OCI-M1 (cell line): ENCODE results near the gene NPHP4.
"Not testable (repeated sequence)": the region's sequence is repeated elsewhere in the genome, so short reads cannot be mapped to it uniquely, and the experiment has no call there.

Experiments
- DNase-seq: peaks from one replicate; lab custom pipeline; 2025; lab: John Stamatoyannopoulos, UW

The NPHP4 gene

DNA sequence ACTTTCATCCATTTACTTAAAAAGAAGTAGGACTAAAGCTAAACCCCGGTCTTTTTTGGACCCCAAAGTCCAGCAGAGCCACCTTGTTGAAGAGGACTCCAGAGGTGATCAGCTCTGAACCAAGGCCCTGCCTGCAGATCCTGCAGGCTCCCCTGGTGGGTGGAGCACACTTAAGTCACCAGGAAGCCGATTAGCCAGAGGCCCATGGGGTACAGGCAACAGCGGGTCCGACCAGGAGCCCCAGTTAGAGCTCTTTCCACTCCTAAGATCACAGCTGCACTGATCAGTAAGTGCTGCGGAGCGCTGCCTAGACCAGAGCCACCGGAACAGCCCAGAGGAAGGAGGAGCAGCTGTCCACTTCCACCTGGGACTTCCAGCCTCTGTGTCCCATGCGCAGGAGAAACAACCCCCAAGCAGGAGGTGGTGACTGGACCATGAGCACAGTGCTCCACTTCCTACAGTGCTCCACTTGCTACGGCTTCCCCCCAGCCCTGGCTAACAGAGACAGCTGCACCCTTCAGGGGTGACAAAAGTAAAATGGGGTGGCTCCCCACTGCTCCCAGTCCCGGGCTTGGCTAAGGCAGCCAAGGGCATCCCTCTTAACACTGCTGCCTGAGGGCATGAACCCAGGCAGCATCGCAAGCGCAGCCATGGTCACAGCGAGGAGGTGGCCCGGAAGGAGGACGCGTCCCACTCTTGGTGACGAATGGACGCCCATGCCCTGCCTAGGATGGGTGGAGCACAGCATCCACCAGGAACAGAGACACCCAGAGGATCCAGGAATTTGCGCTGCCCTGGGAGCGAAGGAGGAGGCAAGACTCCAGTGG is 58.0 kb downstream of the NPHP4 start:
- DNase-seq = no peak

DNA sequence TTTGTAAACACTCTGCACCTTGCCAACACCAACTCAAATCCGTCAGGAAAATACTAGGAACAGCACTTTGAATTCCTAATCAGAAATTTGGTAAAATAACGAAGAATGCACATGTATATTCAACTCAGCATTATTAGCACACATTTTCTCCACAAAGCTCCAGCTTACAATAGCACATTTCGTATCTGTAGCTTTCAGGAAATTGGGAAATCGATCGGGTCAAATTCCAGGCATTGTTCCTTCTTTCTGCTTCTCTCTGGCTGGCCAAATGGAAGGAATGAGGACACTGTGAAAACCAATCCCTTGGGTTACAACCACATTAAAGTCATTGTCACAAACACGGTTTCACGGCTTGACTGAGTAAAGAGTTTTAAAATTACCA is 58.6 kb downstream of the NPHP4 start:
- no peak for DNase-seq

DNA sequence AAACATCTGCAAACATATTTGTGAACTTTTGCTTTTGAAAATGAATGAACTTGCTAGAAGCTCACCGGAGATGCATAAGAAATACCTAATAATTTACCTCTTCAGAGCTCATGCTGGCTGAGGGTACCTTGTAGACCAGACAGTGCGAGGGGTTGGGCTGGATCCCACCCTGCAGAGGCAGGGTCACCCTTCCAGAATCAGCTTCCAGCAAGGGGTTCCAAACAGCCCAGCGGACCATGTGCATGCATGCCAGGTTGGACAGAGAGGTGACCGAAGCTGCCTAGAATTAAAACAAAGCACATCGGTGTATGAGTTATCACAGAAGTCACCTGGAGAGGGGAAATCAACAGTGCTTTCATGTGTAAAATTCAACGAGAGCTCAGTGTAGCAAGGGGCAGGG is 59.2 kb downstream of the NPHP4 start:
- DNase-seq = no peak

DNA sequence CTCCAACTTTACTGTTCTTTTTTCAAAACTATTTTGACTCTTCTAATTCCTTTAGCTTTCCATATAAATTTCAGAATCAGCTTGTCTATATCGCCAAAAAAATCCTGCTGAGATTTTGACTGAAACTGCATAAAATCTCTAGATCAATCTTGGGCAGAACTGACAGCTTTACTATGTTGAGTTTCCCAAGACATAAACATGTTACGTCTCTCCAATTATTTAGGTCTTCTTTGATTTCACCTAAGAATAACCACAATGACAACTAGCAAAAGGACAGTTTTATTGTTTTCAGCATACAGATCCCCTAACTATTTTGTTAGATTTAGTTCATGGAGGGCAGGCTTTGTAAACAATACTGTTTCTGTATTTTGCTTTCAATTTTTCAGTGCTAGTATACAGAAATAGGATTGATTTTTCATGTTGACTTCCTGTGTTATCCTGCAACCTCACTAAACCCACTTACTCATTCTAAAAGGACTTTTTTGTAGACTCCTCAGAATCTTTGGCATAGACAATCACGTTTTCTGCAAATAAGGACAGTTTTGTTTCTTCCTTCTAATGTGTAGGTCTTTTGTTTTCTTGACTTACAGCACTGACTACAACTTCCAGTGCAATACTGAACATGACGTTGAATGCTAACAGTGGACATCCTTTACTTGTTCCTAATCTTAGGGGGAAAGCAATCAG is 63.4 kb downstream of the NPHP4 start:
- DNase-seq = no peak

DNA sequence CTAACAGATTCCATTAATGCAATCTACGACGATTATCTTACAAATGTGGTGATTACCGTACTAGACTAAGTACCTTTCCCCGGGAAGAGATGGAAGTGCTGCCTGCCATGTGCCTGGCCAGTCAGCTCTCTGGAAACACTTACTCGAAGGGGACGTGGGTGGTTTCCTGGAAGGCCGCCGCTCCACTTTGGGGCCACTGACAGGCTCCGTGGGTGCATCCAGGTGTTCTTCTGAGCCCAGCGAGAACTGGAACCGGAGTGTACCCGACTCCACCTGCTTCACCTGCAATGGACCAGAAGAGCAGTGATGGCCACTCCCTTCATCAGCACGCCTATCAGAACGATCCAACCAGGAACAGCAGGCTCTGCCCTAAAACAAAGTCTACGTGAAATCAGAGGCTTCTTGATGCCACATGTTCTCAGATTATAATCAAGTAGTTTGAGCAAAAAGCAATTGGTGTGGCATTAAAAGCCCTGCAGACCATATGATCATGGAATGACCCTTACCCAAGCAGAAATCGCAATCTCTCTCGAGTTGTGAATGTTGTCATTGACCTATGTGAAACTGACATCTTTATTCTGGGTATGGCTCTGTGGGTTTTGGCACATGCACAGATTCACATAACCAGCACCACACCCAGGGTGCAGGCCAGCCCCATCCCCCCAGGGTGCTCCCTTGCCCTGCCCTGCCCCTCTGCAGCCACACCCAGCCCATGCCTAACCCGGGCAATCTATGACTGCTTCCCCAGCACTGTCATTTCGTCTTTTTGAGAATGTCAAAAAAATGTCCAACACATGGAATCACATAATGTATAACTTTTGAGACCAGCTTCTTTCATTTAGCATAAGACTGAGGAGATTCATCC is 64.5 kb downstream of the NPHP4 start:
- DNase-seq = no peak

DNA sequence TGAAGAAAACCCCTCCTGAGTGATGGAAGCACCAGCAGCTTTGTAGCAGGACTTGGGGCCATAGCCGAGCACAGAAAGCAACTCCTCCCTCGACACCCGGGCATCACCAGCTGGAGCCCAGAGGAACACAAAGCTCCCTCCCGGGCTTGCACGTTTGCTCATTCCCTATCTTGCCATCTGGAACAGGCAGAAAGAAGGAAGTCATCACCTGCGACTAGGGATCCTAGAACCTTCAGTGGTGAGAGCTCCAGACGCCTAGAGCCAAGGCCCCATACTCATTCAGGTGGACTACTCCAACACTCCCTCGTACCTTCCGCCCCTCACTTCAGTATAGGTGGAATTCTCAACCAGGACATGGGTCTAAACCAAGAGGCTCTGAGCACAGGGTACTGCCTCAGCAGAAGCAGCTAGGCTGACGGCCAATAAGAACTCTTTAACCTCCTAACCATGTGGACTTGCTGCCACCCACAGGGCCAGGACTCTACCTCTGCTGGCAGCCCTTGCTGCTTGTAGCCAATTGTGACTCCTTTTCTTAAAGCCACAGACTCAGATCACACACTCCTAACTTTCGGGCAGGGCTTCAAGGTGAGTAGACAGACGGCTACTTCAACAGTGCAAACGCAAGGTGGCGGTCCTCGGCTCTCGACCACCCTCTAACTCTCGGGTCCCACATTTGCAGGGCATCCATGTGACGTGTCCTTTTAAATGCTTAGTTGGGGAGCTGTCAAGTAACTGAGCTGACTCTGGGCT is 65.4 kb downstream of the NPHP4 start:
- DNase-seq = no peak

DNA sequence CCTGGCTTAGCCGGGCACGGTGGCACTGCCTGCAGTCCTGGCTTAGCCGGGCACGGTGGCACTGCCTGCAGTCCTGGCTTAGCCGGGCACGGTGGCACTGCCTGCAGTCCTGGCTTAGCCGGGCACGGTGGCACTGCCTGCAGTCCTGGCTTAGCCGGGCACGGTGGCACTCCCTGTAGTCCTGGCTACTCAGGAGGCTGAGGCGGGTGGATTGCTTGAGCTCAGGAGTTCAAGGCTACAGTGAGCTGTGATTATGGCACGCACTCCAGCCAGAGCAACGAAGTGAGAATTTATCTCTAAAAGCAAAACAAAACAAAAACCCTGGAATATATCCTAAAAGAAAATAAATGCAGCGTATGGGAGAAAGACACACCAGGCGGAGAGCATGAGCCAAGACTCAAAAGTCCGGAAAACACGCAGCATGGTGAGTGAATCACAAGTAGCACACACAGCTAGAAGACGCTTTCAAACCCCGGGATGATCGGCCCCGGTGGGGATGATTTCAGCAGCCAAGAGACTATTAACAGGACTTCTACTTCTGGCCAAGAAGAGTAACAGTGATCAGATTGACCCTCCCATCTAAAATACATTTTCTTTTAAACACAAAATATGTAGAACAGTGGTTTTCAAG is 69.4 kb downstream of the NPHP4 start:
- DNase-seq = not testable (repeated sequence)

DNA sequence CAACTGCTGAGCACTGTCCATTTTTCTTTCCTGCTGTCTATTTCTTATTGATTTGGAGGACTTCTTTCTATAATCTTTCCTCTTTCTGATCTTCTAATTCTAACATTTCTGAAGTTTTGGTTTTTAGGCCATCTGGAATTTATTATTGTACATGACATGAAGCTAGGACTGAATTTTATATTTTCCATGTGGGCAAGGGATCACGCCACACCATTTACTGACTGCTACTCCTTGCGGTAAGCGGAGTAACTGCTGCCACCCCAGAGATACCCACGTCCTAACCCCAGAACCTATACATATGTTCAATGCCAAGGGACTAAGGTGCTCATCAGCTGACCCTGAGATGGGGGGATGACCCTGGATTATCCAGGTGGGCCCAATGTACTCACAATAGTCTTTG is 70.6 kb downstream of the NPHP4 start:
- DNase-seq = no peak

DNA sequence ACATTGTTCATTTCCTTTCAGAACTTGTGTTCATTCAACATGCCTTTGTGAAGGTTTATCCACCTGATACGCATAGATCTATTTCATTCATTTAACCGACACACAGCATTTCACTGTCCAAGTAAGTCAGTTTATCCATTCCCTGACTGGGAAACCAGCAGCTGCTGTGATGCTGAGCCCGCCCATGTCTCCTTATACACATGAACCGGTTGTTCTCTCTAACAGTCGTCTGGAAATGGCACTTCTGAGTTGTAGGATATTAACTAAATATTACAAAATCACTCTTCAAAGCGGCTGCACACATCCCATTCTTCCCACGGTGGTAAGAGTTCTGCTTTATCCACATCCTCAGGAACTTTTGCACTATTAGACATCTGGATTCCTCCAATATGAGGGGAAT is 71.1 kb downstream of the NPHP4 start:
- DNase-seq = no peak

DNA sequence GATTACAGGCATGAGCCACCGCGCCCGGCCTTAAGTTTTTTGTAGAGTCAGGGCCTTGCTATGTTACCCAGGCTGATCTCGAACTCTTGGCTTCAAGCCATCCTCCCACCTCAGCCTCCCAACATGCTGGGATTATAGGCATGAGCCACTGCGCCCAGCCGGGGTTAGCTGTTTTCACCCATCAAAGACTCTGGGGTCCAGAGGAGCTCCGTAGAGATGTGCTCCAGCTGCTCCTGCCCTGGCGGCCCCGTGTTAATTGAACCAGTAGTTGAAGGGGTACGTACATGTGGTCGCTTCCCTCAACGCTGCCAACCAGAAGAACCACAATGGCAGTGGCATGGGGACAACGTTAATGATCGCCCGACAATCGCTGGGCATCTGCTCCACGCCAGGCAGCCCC is 72.0 kb downstream of the NPHP4 start:
- no peak for DNase-seq

DNA sequence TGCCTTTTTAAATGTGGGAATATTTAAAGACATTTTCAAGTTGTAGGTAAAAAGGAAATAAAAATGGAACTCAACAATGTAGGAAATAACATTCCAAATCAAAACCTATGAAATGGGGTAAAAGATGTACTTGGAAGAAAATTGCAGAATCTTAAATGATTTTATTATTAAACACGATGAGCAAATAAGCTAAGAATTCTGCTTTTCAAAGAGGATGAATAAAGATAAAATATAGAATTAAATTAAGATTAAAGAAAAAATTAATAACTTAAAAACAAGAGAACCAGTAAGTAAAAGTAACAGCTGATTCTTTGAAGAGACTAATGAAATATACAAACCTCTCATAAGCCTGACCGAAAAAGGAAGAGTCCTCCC is 74.0 kb downstream of the NPHP4 start:
- DNase-seq = no peak

DNA sequence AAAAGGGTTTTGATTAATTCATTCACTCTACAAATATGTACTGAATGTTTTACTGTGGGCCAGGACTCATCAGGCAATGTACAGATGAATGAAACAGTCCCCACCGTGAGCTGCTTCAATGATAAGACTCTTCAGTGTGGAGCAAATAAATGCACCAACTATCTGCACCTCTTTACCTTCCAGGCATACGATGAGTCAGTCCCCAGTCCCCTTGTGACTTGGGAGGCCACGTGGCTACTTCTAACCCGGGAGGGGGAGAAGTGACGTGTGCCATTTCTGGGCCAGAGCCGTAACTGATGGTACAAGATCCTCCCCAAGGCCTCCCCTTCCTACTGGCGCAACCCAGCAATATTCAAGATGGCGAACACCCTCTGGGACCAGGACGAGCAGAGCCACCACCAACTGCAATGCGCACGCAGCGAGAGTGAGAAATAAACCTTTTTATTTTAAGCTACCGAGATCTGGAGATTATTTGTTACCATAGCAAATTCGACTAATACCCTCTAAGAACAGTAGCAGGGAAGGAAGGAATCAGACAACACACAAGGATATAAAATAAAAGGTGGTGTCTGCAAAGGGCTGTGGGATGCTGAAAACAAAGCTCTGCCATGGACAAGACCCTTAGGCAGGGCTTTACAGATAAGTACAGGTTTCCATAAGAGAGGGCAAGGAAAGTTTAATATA is 74.5 kb downstream of the NPHP4 start:
- DNase-seq = peak; percentile 2

DNA sequence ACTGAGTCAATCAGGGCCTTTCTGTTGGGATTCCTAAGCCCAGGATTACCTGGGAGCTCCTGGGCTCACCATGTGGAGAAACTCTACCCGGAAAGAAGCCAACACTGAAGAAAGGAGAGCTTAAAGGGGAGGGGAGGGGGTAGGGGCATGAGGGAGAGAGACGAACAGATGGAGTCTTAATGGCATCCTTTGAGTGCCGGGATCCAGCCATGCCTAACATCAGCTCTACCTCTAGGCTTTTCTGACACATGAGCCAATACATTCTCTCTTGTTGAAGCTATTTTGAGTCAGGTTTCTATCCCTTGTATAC is 75.0 kb downstream of the NPHP4 start:
- DNase-seq = no peak

DNA sequence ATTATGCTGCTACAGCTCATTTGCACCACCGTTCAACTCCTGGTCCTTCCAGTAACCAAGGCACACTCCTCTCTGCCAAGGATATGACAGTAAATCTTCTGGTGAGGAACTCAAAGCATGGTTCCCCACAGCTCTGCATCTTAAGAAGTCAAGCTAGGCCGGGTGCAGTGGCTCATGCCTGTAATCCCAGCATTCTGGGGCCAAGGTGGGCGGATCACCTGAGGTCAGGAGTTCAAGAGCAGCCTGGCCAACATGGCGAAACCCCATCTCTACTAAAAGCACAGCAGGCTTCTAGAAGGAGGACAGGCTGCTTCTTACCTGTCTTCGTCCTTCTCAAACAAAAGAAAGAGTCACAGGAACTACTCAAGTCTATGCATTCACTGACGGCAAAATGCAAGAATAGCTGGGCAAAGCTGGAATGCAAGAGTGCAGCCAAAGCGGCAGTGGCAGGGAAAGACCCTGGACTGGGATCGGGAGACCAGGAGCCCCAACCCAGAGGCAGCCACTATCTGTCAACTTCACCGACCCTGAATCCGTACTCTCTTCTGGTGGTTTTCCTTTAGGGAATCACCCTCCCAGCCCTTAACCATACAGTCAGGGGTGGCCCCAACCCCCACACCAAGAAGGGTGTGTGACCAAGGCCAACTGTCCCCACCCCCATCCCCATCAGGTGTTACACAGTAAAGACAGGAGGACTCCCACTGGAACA is 75.5 kb downstream of the NPHP4 start:
- DNase-seq = no peak

DNA sequence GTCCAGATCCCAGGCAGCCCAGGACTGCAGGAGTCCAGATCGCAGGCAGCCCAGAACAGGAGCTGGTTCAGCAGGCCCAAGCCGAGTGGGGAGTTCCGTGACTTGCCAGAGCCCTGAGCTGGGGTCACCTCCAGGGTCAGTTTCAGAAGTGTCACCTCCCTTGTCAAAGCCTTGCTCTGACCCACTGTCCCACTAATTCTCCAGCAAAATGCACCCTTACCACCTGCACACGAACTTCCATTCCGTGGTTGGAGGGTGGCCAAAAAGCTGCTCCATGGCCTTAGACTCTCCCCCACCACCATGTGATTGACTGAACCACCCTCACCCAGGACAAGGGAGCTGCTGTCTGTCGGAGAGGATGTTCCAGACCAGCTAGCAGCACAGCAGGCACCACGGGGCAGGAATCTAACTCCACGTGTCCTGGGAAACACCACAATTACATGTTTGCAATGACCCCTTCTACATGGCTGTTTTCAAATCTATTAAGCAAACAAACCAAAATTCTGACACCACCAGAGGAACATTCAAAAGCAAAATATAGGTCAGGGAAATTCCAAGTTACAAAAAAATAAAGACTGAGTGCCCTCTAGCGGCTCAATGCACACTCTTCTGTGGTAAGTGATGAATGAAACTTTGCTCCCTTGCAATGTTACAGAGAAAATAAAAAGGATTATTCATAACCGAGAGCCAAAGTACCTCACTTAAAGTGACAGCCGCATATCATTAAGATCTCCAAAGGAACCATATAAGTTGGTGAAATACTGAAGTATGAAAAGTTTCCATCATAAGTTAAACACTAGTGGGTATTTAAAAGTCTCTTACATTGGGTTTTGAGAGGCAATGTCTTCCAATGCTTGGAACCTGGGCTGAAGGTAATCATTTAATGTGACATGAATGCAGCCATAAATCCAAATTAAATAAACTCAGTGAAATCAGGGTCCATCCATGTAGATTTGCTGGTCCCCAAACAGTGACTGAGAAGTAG is 76.3 kb downstream of the NPHP4 start:
- peak; percentile 63 for DNase-seq

DNA sequence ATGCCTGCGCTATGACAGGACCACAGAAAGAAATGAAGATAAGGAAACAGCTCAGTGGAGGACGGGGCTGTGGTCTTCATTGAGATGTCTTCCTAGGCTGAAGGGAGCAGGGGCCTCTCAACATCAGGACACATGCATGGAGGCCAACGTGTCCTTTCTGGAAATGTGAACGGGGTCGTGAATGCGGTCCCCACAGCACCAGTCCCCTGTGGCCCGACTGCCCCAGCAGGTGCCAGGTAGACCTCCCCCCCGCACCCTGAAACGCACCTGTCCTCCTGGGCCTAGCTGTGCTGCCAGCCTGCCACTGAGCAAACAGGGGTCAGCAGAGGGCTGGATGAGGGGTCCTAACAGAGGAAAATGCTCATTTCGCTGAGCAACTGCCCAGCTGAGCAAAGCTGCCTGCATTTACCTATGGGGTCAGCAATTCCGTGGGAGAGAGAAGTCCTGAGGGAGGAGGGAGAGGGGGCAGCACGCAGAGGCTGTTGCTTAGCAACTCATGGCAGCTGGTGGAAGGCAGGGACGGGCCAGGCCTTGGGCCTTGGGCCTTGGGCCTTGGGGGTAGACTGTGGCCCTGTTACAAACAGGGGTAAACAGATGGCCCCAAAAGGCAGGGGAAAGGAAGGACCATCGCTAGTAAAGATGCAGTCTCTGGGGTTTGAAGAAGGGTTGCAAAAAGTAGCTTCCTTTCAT is 77.4 kb downstream of the NPHP4 start:
- no peak for DNase-seq

DNA sequence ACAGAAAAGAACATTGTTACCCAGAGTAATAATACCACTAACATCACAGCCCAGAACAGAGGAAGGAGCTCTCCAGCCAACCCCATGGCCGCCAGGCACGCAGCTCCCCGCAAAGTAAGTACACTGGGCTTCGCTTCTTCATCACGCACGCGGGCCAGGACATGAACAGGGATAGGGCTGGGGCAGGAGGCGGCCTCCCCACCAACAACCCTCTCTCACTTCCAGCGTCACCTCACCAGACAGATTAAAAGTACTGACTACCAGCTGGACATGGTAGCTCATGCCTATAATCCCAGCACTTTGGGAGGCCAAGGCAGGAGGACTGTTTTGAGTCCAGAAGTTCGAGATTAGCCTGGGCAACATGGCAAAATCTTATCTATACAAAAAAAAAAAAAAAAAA is 78.3 kb downstream of the NPHP4 start:
- DNase-seq = no peak

DNA sequence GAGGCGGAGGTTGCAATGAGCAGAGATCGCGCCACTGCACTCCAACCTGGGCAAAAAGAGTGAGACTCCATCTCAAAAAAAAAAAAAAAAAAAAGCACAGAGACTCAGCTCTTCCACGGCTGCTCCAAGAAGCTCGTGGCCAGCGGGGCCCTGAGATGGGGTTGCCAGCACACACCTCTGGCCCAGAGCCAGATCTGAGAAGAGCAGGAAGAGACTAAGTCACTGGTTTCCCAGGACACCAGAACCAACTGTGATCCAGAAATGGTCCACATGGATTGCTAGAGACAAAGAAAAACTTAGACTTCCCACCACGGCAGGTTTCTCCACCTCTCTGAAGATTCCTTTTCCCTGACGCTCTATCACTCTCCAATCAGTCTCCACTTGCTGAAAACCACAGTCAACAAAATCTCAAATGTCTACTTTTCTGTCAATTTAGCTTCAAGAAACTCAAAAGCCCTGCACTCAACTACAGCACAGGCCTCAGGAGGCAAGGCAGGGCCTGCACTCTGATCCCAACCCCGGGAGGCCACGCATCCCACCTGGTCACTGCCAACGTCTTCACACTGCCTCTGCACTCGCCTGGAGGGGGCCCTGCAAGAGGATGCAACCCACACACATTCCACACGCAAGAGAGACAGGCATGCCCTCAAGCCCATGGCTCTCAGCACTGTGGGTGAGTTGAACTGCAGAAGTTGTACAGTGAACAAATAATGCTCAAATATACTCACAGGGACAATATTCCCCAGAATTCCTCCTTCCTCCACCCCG is 79.0 kb downstream of the NPHP4 start:
- DNase-seq = no peak
